Breast epithelium (tissue), 3 donors: ENCODE results near the gene POLQ.
"Not testable (repeated sequence)": the region's sequence is repeated elsewhere in the genome, so short reads cannot be mapped to it uniquely, and the experiment has no call there.

Experiments
- CTCF ChIP-seq, 3 donors: fragments of 450-650 bp; IDR thresholded peaks; one replicate each; pipeline ENCODE4 v1.5.1; 2016 to 2017; ENCODE audit warnings: antibody characterized with exemption in 3 of 3, mild to moderate bottlenecking in 3 of 3, moderate library complexity in 3 of 3
- POLR2A ChIP-seq: fragments of 450-650 bp; IDR thresholded peaks from one replicate; pipeline ENCODE4 v1.6.1; 2016; ENCODE audit warnings: antibody characterized with exemption, mild to moderate bottlenecking, moderate library complexity
- POLR2AphosphoS5 ChIP-seq, 3 donors: sonication (generic); formaldehyde crosslinking; IDR thresholded peaks; one replicate each; pipeline ENCODE4 v1.6.1; 2017; ENCODE audit warnings: antibody characterized with exemption in 3 of 3

GRCh38 chr3:121451752-121452151 lies 94.0 kb downstream of the POLQ start:
- TF ChIP-seq CTCF (IDR thresholded peaks at IDR 0.05); POLR2AphosphoS5 (IDR thresholded peaks at IDR 0.05); POLR2A: not testable (repeated sequence)
